Activated T-helper 1 cell treated with anti-CD3 and anti-CD28 coated beads, Interleukin-12 subunit alpha, Interleukin-12 subunit beta, Interleukin-2, Interleukin-4 antibody, amounts not matched to agents 30 ng/mL and 10 ng/mL and 1 ng/mL, durations not matched to agents 14 hours and 24 hours and 36 hours (primary cell): Measurements from ENCODE around the gene CES2. TPM values are rescaled to one million over a fixed set of nuclear protein-coding genes. Genes with fewer than 3 reads are reported as not detected.
"Not testable (repeated sequence)": the region's sequence is repeated elsewhere in the genome, so short reads cannot be mapped to it uniquely, and the experiment has no call there.

Experiments used
- DNase-seq: peaks from one replicate; pipeline ENCODE4 v3.0.0; 2021; ENCODE audit warnings: low spot score
- H3K27ac Mint-ChIP-seq: one replicate; pipeline ENCODE4 v1.8.0; 2021; ENCODE audit warnings: mild to moderate bottlenecking, mixed read lengths
- H3K27me3 Mint-ChIP-seq: one replicate; pipeline ENCODE4 v1.8.0; 2022; ENCODE audit warnings: mild to moderate bottlenecking, moderate library complexity, mixed read lengths; ENCODE audit not compliant: insufficient read depth
- H3K36me3 Mint-ChIP-seq: one replicate; pipeline ENCODE4 v1.8.0; 2021; ENCODE audit warnings: low read depth, mixed read lengths
- H3K4me1 Mint-ChIP-seq: one replicate; pipeline ENCODE4 v1.8.0; 2021; ENCODE audit warnings: low read depth, mixed read lengths
- H3K4me3 Mint-ChIP-seq: one replicate; pipeline ENCODE4 v1.8.0; 2021; ENCODE audit warnings: mild to moderate bottlenecking, moderate library complexity, mixed read lengths
- H3K9me3 Mint-ChIP-seq: one replicate; pipeline ENCODE4 v1.8.0; 2021; ENCODE audit warnings: mixed read lengths
- intact Hi-C: fragments of 100-400 bp; cut with micrococcal nuclease; formaldehyde crosslinking; loops from one replicate; pipeline ENCODE4 v1.15.1; 2024
- total RNA-seq: library from RNA; stranded (reverse); gene quantifications from 2 replicates; pipeline ENCODE4 v1.2.3, GENCODE V29; 2022

Gene CES2
- total RNA-seq, 1 donor from 2014 or later, result 34.3 TPM

- H3K4me1 Mint-ChIP-seq, result peaks cover 45% of the 10 kb centered on the region
- H3K4me3 Mint-ChIP-seq, result no peak overlapping the region
- H3K27me3 Mint-ChIP-seq, result peaks cover 4% of the 10 kb centered on the region
- DNase-seq, result no peak
- intact Hi-C loops, result no loop called here
- H3K36me3 Mint-ChIP-seq, result no peaks in the 10 kb centered on the region
- no peaks in the 10 kb centered on the region for H3K9me3 Mint-ChIP-seq
- H3K27ac Mint-ChIP-seq, result no peak overlapping the region
These were observed 24.4 kb downstream of the CES2 start for GRCh38 chr16:66959704-66960161.

- peaks cover 4% of the 10 kb centered on the region for H3K27me3 Mint-ChIP-seq
- no peak overlapping the region for H3K4me3 Mint-ChIP-seq
- no peaks in the 10 kb centered on the region for H3K9me3 Mint-ChIP-seq
- peaks cover 45% of the 10 kb centered on the region for H3K4me1 Mint-ChIP-seq
- no peak for DNase-seq
- H3K27ac Mint-ChIP-seq, result no peak overlapping the region
- H3K36me3 Mint-ChIP-seq, result no peaks in the 10 kb centered on the region
- intact Hi-C loops, result no loop called here
These were observed 25.0 kb downstream of the CES2 start for GRCh38 chr16:66960270-66960669.

GRCh38 chr16:66961065-66961744, 25.9 kb downstream of the CES2 start, which contains the start of gene CES3:
CES3 (plus strand) TSS chr16:66961266; CDS start chr16:66961308, 42 bp downstream.
- Mint-ChIP-seq H3K4me3 (peak within 1 kb of the TSS; percentile 82), H3K36me3 (no peaks in the 10 kb centered on the region), H3K27me3 (peaks cover 4% of the 10 kb centered on the region), H3K4me1 (peaks cover 45% of the 10 kb centered on the region), H3K27ac (peak within 1 kb of the TSS; percentile 94), H3K9me3 (no peaks in the 10 kb centered on the region)
- peak; percentile 60 for DNase-seq
- intact Hi-C loops, result no loop called here

GRCh38 chr16:66961914-66962313, 26.6 kb downstream of the CES2 start:
- Mint-ChIP-seq H3K4me3 (peak overlapping the region; percentile 82), H3K36me3 (no peaks in the 10 kb centered on the region), H3K27ac (peak overlapping the region; percentile 94), H3K9me3 (no peaks in the 10 kb centered on the region), H3K4me1 (peaks cover 45% of the 10 kb centered on the region), H3K27me3 (peaks cover 4% of the 10 kb centered on the region)
- DNase-seq, result no peak
- intact Hi-C loops, result no loop called here

GRCh38 chr16:66964049-66964448, 28.7 kb downstream of the CES2 start:
- H3K4me3 Mint-ChIP-seq, result no peak overlapping the region
- H3K36me3 Mint-ChIP-seq, result peaks cover 1% of the 10 kb centered on the region
- no peaks in the 10 kb centered on the region for H3K9me3 Mint-ChIP-seq
- DNase-seq, result no peak
- peaks cover 6% of the 10 kb centered on the region for H3K27me3 Mint-ChIP-seq
- intact Hi-C loops, result no loop called here
- peaks cover 28% of the 10 kb centered on the region for H3K4me1 Mint-ChIP-seq
- H3K27ac Mint-ChIP-seq, result no peak overlapping the region

- H3K27me3 Mint-ChIP-seq, result peaks cover 3% of the 10 kb centered on the region
- DNase-seq, result no peak
- peaks cover 1% of the 10 kb centered on the region for H3K36me3 Mint-ChIP-seq
- no peaks in the 10 kb centered on the region for H3K4me1 Mint-ChIP-seq
- intact Hi-C loops, result no loop called here
- H3K4me3 Mint-ChIP-seq, result no peak overlapping the region
- H3K27ac Mint-ChIP-seq, result no peak overlapping the region
- no peaks in the 10 kb centered on the region for H3K9me3 Mint-ChIP-seq
These were observed 33.5 kb downstream of the CES2 start for GRCh38 chr16:66968847-66969246.

- intact Hi-C loops, result no loop called here
- Mint-ChIP-seq H3K4me3 (no peak overlapping the region), H3K27me3 (peaks cover 3% of the 10 kb centered on the region), H3K27ac (no peak overlapping the region), H3K9me3 (no peaks in the 10 kb centered on the region), H3K4me1 (peaks cover 15% of the 10 kb centered on the region), H3K36me3 (peaks cover 3% of the 10 kb centered on the region)
- DNase-seq, result no peak
These were observed 35.7 kb downstream of the CES2 start for GRCh38 chr16:66970775-66971720.

GRCh38 chr16:66972983-66973382, 37.7 kb downstream of the CES2 start:
- Mint-ChIP-seq H3K36me3 (peaks cover 1% of the 10 kb centered on the region), H3K9me3 (no peaks in the 10 kb centered on the region), H3K27ac (no peak overlapping the region), H3K4me1 (peaks cover 31% of the 10 kb centered on the region), H3K27me3 (peaks cover 2% of the 10 kb centered on the region), H3K4me3 (no peak overlapping the region)
- no peak for DNase-seq
- intact Hi-C loops, result no loop called here

- peaks cover 1% of the 10 kb centered on the region for H3K36me3 Mint-ChIP-seq
- H3K4me1 Mint-ChIP-seq, result peaks cover 38% of the 10 kb centered on the region
- no peak overlapping the region for H3K27ac Mint-ChIP-seq
- H3K9me3 Mint-ChIP-seq, result no peaks in the 10 kb centered on the region
- H3K27me3 Mint-ChIP-seq, result peaks cover 2% of the 10 kb centered on the region
- intact Hi-C loops, result no loop called here
- H3K4me3 Mint-ChIP-seq, result no peak overlapping the region
- DNase-seq, result no peak
These were observed 38.4 kb downstream of the CES2 start for GRCh38 chr16:66973716-66974115.

GRCh38 chr16:66974156-66974931, 39.0 kb downstream of the CES2 start:
- intact Hi-C loops, H3K27me3 Mint-ChIP-seq, H3K36me3 Mint-ChIP-seq, H3K9me3 Mint-ChIP-seq, DNase-seq: not testable (repeated sequence)
- peaks cover 39% of the 10 kb centered on the region for H3K4me1 Mint-ChIP-seq
- H3K27ac Mint-ChIP-seq, result peak overlapping the region; percentile 80
- H3K4me3 Mint-ChIP-seq, result peak overlapping the region; percentile 80

GRCh38 chr16:66974932-66975246, 39.6 kb downstream of the CES2 start:
- intact Hi-C loops, result loop anchor here (1.0 kb wide), 1 partner anchor 9 kb away; no protein-coding TSS in a partner anchor
- not testable (repeated sequence) for H3K36me3 Mint-ChIP-seq, H3K27me3 Mint-ChIP-seq, H3K9me3 Mint-ChIP-seq
- DNase-seq, result peak; percentile 26
- H3K4me1 Mint-ChIP-seq, result peaks cover 39% of the 10 kb centered on the region
- peak overlapping the region; percentile 80 for H3K27ac Mint-ChIP-seq
- H3K4me3 Mint-ChIP-seq, result peak overlapping the region; percentile 80

GRCh38 chr16:66975302-66975893, 40.1 kb downstream of the CES2 start:
- peak overlapping the region; percentile 80 for H3K4me3 Mint-ChIP-seq

More at GRCh38 chr16:66975302-66975893, 40.1 kb downstream of the CES2 start:
- no peak for DNase-seq
- Mint-ChIP-seq H3K27ac (peak overlapping the region; percentile 80), H3K9me3 (no peaks in the 10 kb centered on the region), H3K27me3 (no peaks in the 10 kb centered on the region), H3K4me1 (peaks cover 41% of the 10 kb centered on the region), H3K36me3 (peaks cover 1% of the 10 kb centered on the region)
- intact Hi-C loops, result loop anchor here (1.0 kb wide), 1 partner anchor 9 kb away; no protein-coding TSS in a partner anchor
